GM12872 (cell line): ENCODE data around the gene YOD1.

ENCODE experiments used
- CTCF ChIP-seq: IDR thresholded peaks from 3 replicates; pipeline ENCODE4 v1.5.1; 2011; ENCODE audit warnings: low read depth, mild to moderate bottlenecking, low read length, moderate library complexity; ENCODE audit not compliant: insufficient read depth

YOD1 gene

GRCh38 chr1:207078578-207079132 lies 27.6 kb upstream of the YOD1 start:
- no peak for TF ChIP-seq CTCF

DNA sequence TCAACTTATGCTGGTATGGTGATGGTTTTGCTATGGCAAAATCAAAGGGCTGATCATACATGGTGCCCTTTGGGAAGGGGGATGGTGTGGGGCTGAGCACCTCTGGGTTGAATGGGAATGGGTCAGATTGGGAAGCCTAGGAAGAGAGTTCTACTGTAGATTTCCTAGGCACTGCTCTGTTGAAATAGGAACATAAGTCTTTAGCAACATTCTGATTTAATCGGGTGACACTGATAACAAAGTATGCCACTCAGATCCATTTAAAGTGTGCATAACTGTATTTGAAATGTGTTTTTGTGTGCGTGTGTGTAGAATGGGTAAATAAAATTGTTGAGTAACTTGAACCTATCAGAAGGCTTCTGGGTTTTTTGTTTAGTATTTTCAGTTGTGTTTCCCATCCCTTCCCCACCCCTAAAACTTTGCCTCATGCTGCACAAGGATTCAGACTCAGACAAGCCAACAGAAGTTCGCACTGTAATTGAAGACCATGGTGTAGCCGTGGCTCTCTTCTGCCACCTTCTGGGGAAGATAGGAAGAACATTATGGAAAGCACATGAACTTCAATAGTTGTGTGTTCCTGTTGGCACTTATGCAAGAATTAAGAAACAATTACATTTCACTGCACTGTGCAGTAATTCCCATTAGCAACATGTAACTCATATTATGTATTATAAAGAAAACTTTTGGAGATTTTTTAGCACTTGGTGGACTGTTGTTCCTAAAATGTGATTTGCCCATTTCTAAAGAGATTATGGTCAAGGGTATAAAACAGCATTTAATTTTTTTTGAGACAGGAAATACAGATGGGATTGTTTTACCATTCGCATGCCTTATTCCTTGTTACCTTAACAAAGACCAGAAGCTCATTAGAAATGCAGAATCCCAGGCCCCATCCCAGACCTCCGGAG lies 26.7 kb upstream of the YOD1 start:
- TF ChIP-seq CTCF: peak; percentile 93

DNA sequence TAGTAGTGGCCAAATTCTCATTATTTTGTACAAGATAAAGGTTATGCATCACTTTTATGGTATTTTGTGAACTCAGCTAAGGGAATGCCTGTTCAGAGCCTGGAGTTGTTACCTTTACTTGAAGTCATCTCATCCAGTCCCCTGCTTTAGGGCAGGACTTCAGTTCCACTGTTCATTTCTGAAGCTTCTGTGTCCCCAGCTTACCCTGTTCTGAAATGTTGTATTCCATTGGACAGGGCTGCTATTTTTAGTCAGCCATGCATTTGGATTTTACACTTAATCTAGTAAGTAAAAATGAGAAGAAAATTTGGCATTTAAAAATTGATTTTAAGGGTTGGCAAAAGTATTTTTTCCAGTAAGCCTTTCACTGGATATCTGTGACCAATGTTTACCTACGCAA lies 26.0 kb upstream of the YOD1 start:
- no peak for TF ChIP-seq CTCF

DNA sequence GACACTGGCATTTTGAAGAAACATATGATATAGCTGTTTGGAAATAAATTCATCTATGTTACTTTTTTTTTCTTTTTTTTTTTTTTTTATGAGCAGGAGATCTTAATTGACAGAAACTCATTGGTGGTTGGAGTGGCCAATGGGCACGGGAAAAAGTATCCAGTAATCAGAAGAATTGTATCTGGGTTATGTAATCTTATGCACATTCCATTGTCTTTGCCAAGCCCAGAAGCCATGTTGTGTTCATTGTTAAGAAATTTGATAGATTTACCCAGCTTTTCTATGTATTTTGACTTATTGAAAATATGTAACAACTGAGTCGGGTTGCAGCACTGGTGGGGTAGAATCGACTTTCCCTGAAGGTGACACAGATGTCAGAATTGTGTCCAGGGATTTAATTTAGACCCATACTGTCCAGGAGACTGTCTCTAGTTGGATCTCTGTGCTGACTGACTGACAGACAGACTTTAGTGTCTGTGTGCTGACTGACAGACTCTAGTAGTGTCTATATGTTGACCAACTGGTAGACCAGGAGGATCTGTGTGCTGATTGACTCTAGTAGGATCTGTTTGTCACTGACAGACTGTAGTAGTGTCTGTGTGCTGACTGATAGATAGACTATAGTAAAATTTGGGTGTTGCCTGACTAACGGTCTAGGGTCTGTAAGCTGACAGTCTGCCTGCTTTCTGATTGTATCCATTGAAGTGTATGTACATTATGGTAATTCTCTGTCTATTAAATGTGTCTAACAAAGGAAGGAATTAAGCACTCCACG lies 25.4 kb upstream of the YOD1 start:
- TF ChIP-seq CTCF: no peak

DNA sequence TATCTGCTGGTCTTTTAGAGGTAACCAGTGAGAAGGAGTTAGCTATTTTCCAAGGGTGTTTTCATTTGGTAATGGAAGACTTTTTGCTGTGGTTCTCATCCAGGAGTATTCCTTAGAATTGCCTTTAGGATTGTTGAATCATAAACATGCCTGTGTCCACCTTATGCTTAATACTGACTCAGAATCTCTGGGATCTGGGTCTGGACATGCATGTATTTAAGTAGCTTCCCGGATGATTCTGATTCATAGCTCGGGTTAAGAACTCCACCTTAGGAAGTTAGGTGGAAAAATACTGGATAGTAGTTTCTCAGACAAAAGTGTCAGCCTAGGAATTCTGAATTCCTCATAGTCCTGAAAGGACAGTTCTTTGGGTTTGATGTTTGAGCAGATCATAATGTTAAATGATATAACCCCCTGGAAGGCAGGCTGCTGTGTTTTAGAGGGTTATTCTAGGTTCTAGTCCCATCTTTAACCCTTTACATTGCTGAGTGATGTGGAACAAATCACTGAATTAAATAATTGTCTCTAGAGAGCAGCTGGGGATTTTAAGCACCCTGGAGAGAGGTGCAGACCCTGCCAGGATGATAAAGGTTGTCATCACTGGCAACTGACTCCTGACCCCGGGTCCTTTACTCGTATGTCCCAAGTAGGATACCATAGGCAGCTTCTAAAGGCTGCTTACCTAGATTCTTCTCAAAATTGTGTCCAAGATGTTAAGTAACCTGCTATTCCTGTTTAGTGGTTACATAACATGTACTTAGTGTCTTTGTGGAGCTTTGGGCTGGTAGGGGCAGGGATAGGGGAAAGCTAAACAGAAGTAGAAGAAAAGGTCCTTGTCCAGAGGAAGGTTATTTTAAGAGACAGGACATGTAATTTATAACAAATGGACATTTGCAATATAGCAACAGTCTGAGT lies 23.2 kb upstream of the YOD1 start:
- no peak for TF ChIP-seq CTCF

- TF ChIP-seq CTCF: no peak
These were observed 21.2 kb upstream of the YOD1 start for GRCh38 chr1:207072233-207072632.

GRCh38 chr1:207071426-207071825 lies 20.4 kb upstream of the YOD1 start:
- no peak for TF ChIP-seq CTCF
